ENCODE results near the gene NDUFB3.

NDUFB3 gene

GRCh38 chr2:201127152-201127511 is 55.3 kb downstream of the NDUFB3 start:
- peaks cover 52% of the 10 kb centered on the region for H3K4me1 ChIP-seq (ENCODE audit: insufficient read depth, low read length)
- no peak overlapping the region for H2AFZ ChIP-seq (ENCODE audit: low read depth, low read length)
- no peak for TF ChIP-seq EZH2 (IDR thresholded peaks at IDR 0.05; ENCODE audit: borderline replicate concordance, low read depth, low read length, severe bottlenecking)
- TF ChIP-seq, protein P1, sequence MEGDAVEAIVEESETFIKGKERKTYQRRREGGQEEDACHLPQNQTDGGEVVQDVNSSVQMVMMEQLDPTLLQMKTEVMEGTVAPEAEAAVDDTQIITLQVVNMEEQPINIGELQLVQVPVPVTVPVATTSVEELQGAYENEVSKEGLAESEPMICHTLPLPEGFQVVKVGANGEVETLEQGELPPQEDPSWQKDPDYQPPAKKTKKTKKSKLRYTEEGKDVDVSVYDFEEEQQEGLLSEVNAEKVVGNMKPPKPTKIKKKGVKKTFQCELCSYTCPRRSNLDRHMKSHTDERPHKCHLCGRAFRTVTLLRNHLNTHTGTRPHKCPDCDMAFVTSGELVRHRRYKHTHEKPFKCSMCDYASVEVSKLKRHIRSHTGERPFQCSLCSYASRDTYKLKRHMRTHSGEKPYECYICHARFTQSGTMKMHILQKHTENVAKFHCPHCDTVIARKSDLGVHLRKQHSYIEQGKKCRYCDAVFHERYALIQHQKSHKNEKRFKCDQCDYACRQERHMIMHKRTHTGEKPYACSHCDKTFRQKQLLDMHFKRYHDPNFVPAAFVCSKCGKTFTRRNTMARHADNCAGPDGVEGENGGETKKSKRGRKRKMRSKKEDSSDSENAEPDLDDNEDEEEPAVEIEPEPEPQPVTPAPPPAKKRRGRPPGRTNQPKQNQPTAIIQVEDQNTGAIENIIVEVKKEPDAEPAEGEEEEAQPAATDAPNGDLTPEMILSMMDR (IDR thresholded peaks at IDR 0.05; ENCODE audit: borderline replicate concordance, extremely low read depth, low read length, poor library complexity, severe bottlenecking), result no peak
- H3K79me2 ChIP-seq (ENCODE audit: insufficient read depth, low read length), result peaks cover 73% of the 10 kb centered on the region
- H3K27me3 ChIP-seq (ENCODE audit: insufficient read depth, low read length, poor library complexity), result no peaks in the 10 kb centered on the region
- no peak for ATAC-seq (ENCODE audit: insufficient read depth, low read depth)
- H3K9me3 ChIP-seq (ENCODE audit: insufficient read depth, low read length, severe bottlenecking), result no peaks in the 10 kb centered on the region
- H3K4me3 ChIP-seq (ENCODE audit: low read depth in 1 of 2, low read length in 2 of 2), result no peak overlapping the region
- 0 out of 2 replicates have a peak, but pooled peaks cover 2% of the 10 kb centered on the region for H3K36me3 ChIP-seq (ENCODE audit: insufficient read depth, low read length)
- no peak overlapping the region for H3K27ac ChIP-seq (ENCODE audit: low read length)
- H4K20me1 ChIP-seq (ENCODE audit: insufficient read depth, low read length), result no peaks in the 10 kb centered on the region
- no peak for DNase-seq
- H3K4me2 ChIP-seq (ENCODE audit: insufficient read depth, low read length), result no peak overlapping the region
- no peak overlapping the region for H3K9ac ChIP-seq (ENCODE audit: low read depth, low read length)

- Histone ChIP-seq H3K27me3 (ENCODE audit: insufficient read depth, low read length, poor library complexity) (no peaks in the 10 kb centered on the region), H3K27ac (ENCODE audit: low read length) (no peak overlapping the region), H3K9me3 (ENCODE audit: insufficient read depth, low read length, severe bottlenecking) (no peaks in the 10 kb centered on the region), H2AFZ (ENCODE audit: low read depth, low read length) (no peak overlapping the region), H3K4me3 (ENCODE audit: low read depth in 1 of 2, low read length in 2 of 2) (no peak overlapping the region), H3K36me3 (ENCODE audit: insufficient read depth, low read length) (no peaks in the 10 kb centered on the region), H3K79me2 (ENCODE audit: insufficient read depth, low read length) (peaks cover 68% of the 10 kb centered on the region), H3K4me2 (ENCODE audit: insufficient read depth, low read length) (no peak overlapping the region), H3K9ac (ENCODE audit: low read depth, low read length) (no peak overlapping the region; the same call in 1 of the 2 replicates), H3K4me1 (ENCODE audit: insufficient read depth, low read length) (peaks cover 51% of the 10 kb centered on the region), H4K20me1 (ENCODE audit: insufficient read depth, low read length) (no peaks in the 10 kb centered on the region)
- ATAC-seq (ENCODE audit: insufficient read depth, low read depth) (peak; percentile 20; the same call in 2 of the 3 replicates), DNase-seq (peak; percentile 40)
- TF ChIP-seq EZH2 (IDR thresholded peaks at IDR 0.05; ENCODE audit: borderline replicate concordance, low read depth, low read length, severe bottlenecking), result no peak
- TF ChIP-seq, protein P1 (IDR thresholded peaks at IDR 0.05; ENCODE audit: borderline replicate concordance, extremely low read depth, low read length, poor library complexity, severe bottlenecking), result no peak
These were observed 55.8 kb downstream of the NDUFB3 start for GRCh38 chr2:201127570-201127969.

GRCh38 chr2:201128033-201128432 is 56.2 kb downstream of the NDUFB3 start:
- H3K4me3 ChIP-seq (ENCODE audit: low read depth in 1 of 2, low read length in 2 of 2), result no peak overlapping the region
- H4K20me1 ChIP-seq (ENCODE audit: insufficient read depth, low read length), result no peaks in the 10 kb centered on the region
- no peaks in the 10 kb centered on the region for H3K27me3 ChIP-seq (ENCODE audit: insufficient read depth, low read length, poor library complexity)
- no peak overlapping the region for H2AFZ ChIP-seq (ENCODE audit: low read depth, low read length)
- H3K9me3 ChIP-seq (ENCODE audit: insufficient read depth, low read length, severe bottlenecking), result no peaks in the 10 kb centered on the region
- H3K9ac ChIP-seq (ENCODE audit: low read depth, low read length), result no peak overlapping the region
- ATAC-seq (ENCODE audit: insufficient read depth, low read depth) (no peak), DNase-seq (no peak)
- H3K4me2 ChIP-seq (ENCODE audit: insufficient read depth, low read length), result no peak overlapping the region
- H3K36me3 ChIP-seq (ENCODE audit: insufficient read depth, low read length), result peaks cover 5% of the 10 kb centered on the region
- no peak for TF ChIP-seq EZH2 (IDR thresholded peaks at IDR 0.05; ENCODE audit: borderline replicate concordance, low read depth, low read length, severe bottlenecking)
- no peak overlapping the region for H3K27ac ChIP-seq (ENCODE audit: low read length)
- peaks cover 48% of the 10 kb centered on the region for H3K4me1 ChIP-seq (ENCODE audit: insufficient read depth, low read length)
- H3K79me2 ChIP-seq (ENCODE audit: insufficient read depth, low read length), result peaks cover 64% of the 10 kb centered on the region

DNA sequence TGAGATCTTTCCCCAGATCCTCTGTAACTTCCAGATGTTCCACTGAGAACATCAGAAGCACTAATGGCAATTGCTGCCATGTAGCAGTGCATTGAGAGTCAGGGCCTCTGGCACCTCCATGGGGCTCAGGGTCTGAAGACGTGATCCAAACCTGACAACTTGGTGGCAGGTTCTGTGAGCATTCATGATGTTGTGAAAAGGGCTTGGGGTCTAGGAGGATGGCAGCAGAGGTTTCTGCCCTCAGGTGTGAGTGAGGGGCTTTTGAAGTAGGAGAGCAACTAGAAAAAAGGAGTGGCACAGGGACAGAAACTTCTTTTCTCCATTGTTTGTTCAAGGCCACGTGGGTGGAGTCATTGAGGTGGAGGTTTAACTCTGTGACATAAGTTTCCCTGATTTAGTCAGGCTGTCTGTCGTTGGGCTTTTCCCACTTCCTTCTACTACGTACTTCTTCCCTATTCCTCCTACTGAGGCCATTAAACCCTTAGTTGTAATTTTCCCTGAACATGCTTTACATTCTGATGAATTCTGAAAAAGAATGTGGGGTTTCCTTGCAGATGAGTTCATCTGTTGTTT is 57.2 kb downstream of the NDUFB3 start:
- Histone ChIP-seq H4K20me1 (ENCODE audit: insufficient read depth, low read length) (no peaks in the 10 kb centered on the region), H3K36me3 (ENCODE audit: insufficient read depth, low read length) (peaks cover 9% of the 10 kb centered on the region), H3K79me2 (ENCODE audit: insufficient read depth, low read length) (peaks cover 55% of the 10 kb centered on the region), H3K27ac (ENCODE audit: low read length) (no peak overlapping the region), H3K9me3 (ENCODE audit: insufficient read depth, low read length, severe bottlenecking) (no peaks in the 10 kb centered on the region), H3K27me3 (ENCODE audit: insufficient read depth, low read length, poor library complexity) (no peaks in the 10 kb centered on the region), H3K4me3 (ENCODE audit: low read depth in 1 of 2, low read length in 2 of 2) (no peak overlapping the region), H3K4me1 (ENCODE audit: insufficient read depth, low read length) (peaks cover 40% of the 10 kb centered on the region), H3K9ac (ENCODE audit: low read depth, low read length) (no peak overlapping the region), H2AFZ (ENCODE audit: low read depth, low read length) (no peak overlapping the region), H3K4me2 (ENCODE audit: insufficient read depth, low read length) (no peak overlapping the region)
- TF ChIP-seq EZH2 (IDR thresholded peaks at IDR 0.05; ENCODE audit: borderline replicate concordance, low read depth, low read length, severe bottlenecking), result no peak
- TF ChIP-seq, protein P1 (IDR thresholded peaks at IDR 0.05; ENCODE audit: borderline replicate concordance, extremely low read depth, low read length, poor library complexity, severe bottlenecking), result no peak
- no peak for DNase-seq
- no peak for ATAC-seq (ENCODE audit: insufficient read depth, low read depth)
